ENCODE data around the gene SLC26A11. TPM values are rescaled to one million over a fixed set of nuclear protein-coding genes. Genes with fewer than 3 reads are reported as not detected.

Gene SLC26A11
- polyA plus RNA-seq, 2 of the 4 experiments (the other 2 are of a cell fraction), result 8.3 to 13.7 TPM

- TF ChIP-seq EHF (CRISPR knock-in tag; IDR thresholded peaks at IDR 0.05), result no peak
- TF ChIP-seq ZSCAN20 (CRISPR knock-in tag; IDR thresholded peaks at IDR 0.05), result no peak
- no peak for TF ChIP-seq RARB (CRISPR knock-in tag; IDR thresholded peaks at IDR 0.05)
Measured at GRCh38 chr17:80294653-80295052, 74.4 kb downstream of the SLC26A11 start (continued).

GRCh38 chr17:80295146-80295545 lies 74.9 kb downstream of the SLC26A11 start:
- CTCF ChIA-PET, result interaction anchor here (0.6 to 1.5 kb wide), 4 partner anchors 10 to 194 kb away, joined by 3 to 8 read pairs (median 4); partner anchors contain the start of gene GAA
- FAIRE-seq (no peak), ATAC-seq (no peak), DNase-seq (ENCODE audit: low read depth in 1 of 2, low spot score in 1 of 2) (no peak)
- no peak overlapping the region for H3K4me2 ChIP-seq
- H3K4me1 ChIP-seq, result no peaks in the 10 kb centered on the region
- 94% methylated on average over 3 of the region's 5 CpGs for WGBS (ENCODE audit: missing lambda C conversion rate)
- TF ChIP-seq FOSB (CRISPR knock-in tag; IDR thresholded peaks at IDR 0.05), result no peak
- TF ChIP-seq POLR2A (IDR thresholded peaks at IDR 0.05; ENCODE audit: low read length), result no peak
- no peak for TF ChIP-seq E2F6 (IDR thresholded peaks at IDR 0.05; ENCODE audit: borderline replicate concordance, low read depth)
- TF ChIP-seq MAZ (IDR thresholded peaks at IDR 0.05; ENCODE audit: borderline replicate concordance, low read depth, low read length), result no peak
- TF ChIP-seq HOXB5 (CRISPR knock-in tag; IDR thresholded peaks at IDR 0.05), result no peak
- no peak for TF ChIP-seq RCOR1 (IDR thresholded peaks at IDR 0.05; ENCODE audit: low read depth, low read length)
- no peak for TF ChIP-seq REST (IDR thresholded peaks at IDR 0.05)
- no peak for TF ChIP-seq ZC3H11A (IDR thresholded peaks at IDR 0.05)
- TF ChIP-seq TFCP2L1 (CRISPR knock-in tag; IDR thresholded peaks at IDR 0.05), result no peak
- no peak for TF ChIP-seq JUN (IDR thresholded peaks at IDR 0.05)
- TF ChIP-seq USF2 (IDR thresholded peaks at IDR 0.05), result no peak
- no peak for TF ChIP-seq CTCF (IDR thresholded peaks at IDR 0.05)
- no peak for TF ChIP-seq HMGXB4 (CRISPR knock-in tag; IDR thresholded peaks at IDR 0.05; ENCODE audit: borderline replicate concordance)
- no peak for TF ChIP-seq CBX8 (IDR thresholded peaks at IDR 0.05)
- H3K9me3 ChIP-seq, result no peaks in the 10 kb centered on the region
- no peak overlapping the region for H3K27ac ChIP-seq
- POLR2A ChIA-PET, result no interaction called here
- no peak overlapping the region for H3K4me3 ChIP-seq

Data from A549 (cell line).